Stimulated activated CD8-positive, alpha-beta memory T cell treated with anti-CD3 and anti-CD28 coated beads, Interleukin-4, amount 100 ng/mL, for 1 hour (primary cell): ENCODE measurements around the gene ADARB2.
"Not testable (repeated sequence)": the region's sequence is repeated elsewhere in the genome, so short reads cannot be mapped to it uniquely, and the experiment has no call there.

ENCODE experiments used
- DNase-seq, 2 donors: peaks; one replicate each; pipeline ENCODE4 v3.0.0-alpha.2; 2020; ENCODE audit warnings: low read depth in 2 of 2, low spot score in 1 of 2

The ADARB2 gene

GRCh38 chr10:1617376-1618317 lies 119.7 kb downstream of the ADARB2 start:
- not testable (repeated sequence) for DNase-seq

DNA sequence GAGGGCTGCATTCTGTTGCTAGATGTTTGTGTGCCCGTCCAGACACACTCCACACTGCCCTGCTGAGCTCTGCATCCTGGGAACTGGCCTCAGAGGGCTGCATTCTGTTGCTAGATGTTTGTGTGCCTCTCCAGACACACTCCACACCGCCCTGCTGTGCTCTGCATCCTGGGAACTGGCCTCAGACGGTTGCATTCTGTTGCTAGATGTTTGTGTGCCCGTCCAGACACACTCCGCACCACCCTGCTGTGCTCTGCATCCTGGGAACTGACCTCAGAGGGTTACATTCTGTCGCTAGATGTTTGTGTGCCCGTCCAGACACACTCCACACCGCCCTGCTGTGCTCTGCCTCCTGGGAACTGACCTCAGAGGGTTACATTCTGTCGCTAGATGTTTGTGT lies 120.6 kb downstream of the ADARB2 start:
- not testable (repeated sequence) for DNase-seq

DNA sequence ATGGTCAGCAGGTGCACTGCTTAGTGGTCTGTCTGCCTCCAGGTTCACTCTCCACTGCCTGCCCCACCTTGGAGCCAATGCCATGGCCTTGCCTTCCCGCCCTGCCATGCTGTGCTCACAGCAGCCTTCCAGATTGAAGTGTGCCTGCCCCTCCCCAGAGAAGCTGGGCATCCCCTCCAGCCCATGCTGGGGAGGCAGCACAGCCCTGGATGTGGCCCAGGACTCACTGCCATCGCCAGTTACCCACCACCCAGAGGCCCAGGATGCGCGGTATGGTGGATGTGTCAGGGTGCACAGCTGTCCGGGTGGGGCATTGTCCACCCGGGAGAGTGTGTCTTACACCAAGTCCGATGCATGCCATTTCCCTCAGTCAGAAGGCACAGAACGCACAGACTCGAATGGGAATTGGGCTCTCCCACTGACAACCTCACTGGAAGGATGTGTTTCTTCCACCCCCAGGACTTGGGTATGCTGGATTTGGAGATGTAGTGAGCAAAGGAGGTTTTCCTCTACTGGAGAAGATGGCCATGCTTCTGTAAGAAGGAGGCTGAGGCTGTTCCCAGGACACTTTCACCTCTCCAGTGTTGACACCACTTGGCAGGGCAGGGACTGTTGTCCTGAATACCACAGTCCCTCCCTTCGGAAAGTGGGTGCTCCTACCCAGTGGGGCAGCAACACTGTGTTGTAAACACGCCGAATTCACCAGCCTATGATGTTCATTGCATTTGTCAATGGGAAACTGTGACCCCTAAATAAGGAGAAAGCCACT lies 122.0 kb downstream of the ADARB2 start:
- no peak for DNase-seq

GRCh38 chr10:1613511-1613910 lies 123.8 kb downstream of the ADARB2 start:
- no peak for DNase-seq

DNA sequence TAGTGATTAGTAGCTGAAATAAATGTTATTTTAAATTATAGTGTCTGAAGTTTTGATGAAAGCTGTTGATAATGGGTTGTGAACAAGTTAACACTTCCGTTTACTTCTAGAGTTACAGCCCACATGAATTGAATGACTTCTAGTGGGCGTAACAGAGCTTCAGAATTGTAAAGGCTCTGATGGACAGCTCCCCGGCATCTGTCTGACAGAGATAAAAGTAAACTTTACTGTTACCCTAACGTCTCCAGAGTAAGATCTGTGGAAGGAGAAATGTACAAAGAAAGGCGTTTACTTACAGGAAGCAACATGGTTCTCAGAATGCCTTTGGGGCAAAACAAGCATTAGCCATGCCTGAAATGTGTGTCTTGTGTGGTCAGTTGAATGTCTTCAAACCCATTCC lies 124.4 kb downstream of the ADARB2 start:
- DNase-seq, result no peak

- DNase-seq, result no peak
Measured at GRCh38 chr10:1611936-1612550, 125.3 kb downstream of the ADARB2 start.

DNA sequence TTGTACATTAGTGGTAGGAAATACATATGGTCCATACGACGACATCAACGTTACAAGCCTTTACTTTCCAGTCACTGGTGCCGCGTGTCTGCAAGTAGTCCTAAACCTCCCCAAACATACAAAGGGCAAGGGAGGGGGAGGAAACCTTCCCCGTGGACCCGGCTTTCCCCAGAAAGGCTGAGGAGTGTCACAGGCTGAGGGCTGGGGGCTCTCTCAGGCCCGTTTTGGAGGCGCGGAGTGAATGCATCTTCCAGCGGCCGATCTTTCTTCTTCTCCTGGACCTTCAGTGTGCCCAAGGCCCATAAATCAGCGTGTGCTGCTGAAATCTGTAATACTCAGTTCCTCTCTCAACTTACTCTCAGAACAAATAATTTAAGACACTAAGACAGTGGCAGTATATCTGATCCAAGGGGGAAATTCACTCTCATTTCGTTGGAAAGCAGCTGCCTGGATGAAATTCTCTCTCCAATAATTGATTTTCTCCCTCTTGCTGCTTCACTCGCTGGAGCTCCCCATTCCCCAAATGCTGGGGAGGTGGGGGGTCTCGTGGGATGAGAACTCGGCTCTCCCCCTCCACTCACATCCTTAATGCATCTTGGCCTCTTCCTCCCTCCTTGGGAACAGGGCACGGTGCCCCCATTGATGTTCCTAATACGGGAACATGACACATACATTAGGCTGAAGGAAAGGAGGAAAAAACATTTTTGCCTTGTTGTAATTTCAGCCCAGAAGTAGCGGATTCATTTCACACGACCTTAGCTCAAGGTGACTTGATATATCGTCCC lies 126.1 kb downstream of the ADARB2 start:
- no peak for DNase-seq

DNA sequence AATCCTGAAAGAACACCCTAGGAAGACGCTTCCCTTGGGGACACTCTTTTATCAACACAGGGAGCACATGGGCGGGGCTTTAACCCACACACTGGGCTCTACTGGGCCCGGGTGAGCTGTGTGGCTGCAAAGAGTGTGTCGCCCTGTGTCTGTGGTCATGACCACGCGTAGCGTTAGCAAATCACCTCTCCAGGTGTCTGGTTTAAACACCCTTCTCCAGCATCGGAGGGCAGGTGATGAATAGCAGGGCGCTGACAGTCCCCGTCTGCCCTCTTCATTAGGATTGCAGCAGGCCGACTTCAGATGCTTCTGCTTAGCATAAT lies 127.7 kb downstream of the ADARB2 start:
- no peak for DNase-seq

GRCh38 chr10:1608851-1609647 lies 128.3 kb downstream of the ADARB2 start:
- no peak for DNase-seq

DNA sequence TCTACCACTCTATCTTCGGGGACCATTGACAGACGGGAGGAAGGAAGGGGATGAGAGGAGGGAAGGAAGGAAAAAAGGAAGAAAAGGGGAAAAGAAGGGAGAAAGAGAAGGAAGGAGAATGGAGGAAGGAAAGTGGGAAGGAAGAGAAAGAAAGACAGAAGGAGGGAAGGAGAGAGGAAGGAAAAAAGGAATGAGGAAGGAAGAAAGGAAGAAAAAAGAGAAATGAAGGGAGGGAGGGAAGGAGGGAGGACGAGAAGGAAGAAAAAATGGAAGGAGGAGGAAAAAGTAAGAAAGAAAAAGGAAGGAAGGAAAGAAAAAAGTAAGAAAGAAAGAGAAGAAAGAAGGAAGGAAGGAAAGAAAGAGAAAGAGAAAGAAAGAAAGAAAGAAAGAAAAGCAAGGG lies 128.9 kb downstream of the ADARB2 start:
- DNase-seq, result no peak

- no peak for DNase-seq
Measured at GRCh38 chr10:1607466-1607865, 129.9 kb downstream of the ADARB2 start.

DNA sequence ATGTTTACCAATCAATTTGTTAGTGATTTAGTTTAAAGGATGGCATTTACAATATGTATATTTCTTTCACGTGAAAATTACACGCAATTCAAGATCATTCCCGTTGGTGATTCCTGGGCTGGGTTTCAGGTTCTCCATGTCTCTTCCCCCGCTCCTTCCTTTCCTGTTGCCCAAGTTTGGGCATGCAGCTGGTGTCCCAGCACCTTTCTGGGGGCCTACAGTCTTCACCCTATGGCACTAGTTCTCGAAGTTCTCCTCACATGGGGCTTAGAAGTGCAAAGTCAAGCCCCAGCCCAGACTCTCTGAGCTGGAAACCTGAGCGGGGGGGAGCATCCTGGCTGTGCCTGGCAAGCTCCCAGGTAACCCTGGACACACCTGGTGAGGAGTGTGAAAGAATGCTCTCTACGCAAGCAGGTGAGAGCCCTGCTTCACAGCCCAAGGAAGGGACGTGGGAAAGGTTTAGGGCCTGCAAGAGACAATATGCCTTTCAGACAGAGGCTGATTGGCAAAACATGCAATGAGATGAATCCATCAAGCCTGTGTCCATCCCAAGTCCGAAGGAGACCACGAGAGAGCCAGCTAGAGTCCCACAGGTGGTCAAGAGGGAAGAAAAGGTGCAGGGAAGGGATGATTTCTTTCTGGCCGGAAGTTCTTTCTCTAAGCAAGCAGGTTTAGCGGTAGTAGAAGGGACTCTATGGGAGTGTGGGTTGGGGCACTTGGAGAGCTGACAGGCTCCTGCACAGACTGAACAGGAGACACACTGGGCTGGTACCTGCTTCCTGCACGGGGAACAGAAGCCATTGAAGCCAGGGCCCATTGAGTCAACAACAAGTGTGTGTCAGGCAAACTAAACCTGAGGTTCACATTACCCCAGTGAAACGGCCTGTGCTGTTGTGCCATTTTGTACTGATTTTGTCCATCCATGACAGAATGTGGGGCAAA lies 131.1 kb downstream of the ADARB2 start:
- no peak for DNase-seq

- DNase-seq, result no peak
Measured at GRCh38 chr10:1605121-1605520, 132.2 kb downstream of the ADARB2 start.

DNA sequence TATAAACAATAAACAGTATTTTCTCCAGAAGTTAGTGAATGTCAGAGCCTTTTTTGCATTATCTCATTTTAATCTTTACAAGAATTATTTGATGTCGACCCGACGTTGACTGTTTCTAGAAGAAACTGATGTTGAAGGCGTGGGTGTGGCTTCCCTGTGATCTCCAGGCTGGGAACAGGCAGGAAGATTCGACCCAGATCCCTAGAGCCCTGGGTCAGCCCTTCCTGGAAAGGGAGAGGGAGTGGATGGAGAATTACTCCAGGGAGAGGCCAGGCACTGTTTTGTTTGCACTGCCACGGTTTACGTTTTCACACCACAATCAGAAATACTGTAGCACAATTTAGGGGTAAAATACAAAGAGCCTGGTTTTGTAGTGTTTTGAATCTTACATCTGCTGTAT lies 133.1 kb downstream of the ADARB2 start:
- DNase-seq, result no peak

DNA sequence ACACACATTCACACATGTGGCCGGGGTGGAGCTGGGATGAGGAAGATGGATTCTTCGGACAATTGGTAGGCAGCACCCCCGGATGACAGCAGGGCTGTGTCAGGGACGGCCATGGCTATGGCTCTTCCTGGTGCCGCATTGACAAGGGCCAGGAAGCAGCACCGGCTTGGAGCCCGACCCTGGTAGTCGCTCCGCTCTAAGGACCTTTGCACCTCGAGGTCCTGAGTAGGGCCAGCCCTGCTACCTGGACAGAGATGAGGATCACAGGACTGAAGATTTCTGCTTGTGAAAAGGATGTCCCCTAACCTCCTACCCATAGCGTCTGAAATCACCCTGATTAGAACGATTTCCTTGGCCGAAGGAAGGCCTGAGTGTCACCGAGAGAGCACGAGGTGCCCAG lies 134.1 kb downstream of the ADARB2 start:
- DNase-seq, result no peak

GRCh38 chr10:1602037-1602484 lies 135.3 kb downstream of the ADARB2 start:
- DNase-seq, result no peak

GRCh38 chr10:1601406-1601805 lies 135.9 kb downstream of the ADARB2 start:
- DNase-seq, result no peak

DNA sequence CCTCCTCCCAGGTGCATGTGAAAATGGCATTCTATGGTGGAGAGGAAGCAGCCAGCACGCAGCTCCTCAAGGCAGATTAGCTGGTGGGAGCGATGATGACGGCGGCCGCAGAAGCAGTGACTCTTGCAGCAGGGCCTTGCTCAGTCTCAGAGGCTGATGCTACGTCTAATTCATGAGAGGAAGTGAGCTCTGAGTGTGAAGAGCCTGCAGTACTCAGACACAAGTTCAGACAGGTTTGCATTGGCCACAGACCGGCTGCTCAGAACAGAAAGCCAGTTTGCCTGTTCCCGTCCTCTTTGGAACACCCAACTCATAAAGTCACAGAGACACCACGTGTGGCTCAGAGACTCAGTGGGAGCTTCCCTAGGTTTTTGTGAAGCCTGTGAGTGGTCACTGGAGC lies 136.5 kb downstream of the ADARB2 start:
- DNase-seq, result no peak
